Activated naive CD4-positive, alpha-beta T cell (primary cell): ENCODE data around the gene SNCB.
A peak's percentile ranks its signal among the peaks of the same experiment; 100 is the strongest.

Experiments
- DNase-seq, 4 experiments: peaks; one replicate each; lab custom pipeline; 2025; lab: John Stamatoyannopoulos, UW

Gene SNCB

DNA sequence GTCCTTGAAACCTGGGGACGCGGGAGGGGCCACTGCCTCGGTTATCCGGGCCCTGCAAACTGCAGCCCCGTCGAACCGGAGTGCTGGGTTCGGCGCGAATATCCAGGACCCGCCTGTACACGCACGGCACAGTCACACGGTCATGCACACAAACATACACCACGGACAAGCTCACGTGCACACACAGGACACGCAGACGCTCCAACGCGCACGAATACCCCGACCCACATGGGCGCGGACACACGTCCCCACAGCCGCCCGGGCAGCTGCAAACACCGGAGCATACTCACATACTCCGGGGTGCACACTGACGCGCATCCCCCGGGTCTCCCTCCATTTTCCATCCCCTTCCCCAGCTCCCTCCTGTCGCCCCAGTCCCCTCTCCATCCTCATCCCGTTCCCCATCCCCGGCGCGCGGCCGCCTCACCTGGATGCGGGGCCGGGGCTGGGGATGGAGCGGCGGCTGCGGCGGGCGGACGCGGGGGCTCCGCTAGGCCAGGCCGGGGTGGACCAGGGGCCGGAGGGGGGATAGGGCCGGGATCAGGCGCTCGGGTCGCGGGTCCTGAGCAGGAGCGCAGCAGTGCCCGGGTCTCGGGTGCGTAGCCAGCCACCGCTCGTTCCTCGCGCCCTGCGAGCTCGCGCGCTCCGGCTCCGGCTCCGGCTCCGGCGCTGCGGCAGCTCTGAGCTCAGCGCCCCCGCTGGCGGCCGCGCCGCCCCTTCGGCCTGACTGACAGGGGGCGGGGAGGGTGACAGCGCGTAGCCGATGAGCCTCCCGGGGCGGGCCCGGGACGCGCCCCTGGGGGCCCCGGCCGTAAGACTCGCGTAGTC lies at the start of gene SNCB, which contains the start of gene EIF4E1B:
Gene SNCB (minus strand): TSS at position 682 of the 828 bp plus-strand sequence. CDS start 880 bp downstream, outside the sequence.
Gene EIF4E1B (plus strand): TSS at position 823 of the 828 bp plus-strand sequence. CDS start 12,113 bp downstream, outside the sequence.
- DNase-seq, result peak in 1 of 4 experiments; percentile 40

DNA sequence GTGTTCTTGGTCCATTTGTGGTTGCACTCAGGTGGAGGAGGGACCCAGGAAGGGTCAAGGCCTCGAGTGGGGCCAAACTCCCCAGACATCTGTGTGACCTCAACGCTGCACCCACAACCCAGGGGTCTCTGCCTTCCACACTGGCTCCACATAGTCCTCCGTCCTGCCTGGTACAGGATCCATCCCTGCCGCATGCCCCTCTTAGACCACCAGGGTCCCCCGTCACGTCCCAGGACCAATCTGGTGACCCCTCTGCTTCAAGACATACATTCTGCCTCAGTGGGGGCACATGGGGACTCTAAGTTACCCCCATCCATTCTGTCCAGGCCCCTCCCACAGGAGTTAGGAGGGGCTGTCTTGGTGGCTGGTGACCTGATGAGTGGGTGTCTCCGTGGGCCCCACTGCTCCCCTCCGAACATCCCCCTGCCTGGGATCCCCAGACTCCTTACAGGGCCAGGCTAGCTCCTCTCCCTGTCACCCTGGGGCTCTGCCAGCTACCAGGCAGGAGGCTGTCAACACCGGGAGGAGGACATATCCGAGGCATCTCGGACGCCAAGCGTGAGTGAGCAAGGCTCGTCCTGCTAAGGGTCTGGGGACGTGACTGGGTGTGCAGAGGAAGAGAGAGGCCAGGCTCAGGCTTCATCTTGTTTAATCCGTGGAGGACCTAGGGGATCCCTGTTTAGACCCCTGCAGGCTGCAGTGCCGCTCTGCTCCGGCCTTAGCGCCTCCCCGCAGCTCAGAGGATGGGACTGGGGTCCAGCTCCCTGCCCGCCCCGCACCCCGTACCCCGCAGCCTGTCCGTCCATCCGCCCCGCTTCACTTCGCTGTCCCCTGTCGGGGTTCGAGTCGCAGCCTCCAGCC lies 49.3 kb upstream of the SNCB start:
- DNase-seq, result no peak

DNA sequence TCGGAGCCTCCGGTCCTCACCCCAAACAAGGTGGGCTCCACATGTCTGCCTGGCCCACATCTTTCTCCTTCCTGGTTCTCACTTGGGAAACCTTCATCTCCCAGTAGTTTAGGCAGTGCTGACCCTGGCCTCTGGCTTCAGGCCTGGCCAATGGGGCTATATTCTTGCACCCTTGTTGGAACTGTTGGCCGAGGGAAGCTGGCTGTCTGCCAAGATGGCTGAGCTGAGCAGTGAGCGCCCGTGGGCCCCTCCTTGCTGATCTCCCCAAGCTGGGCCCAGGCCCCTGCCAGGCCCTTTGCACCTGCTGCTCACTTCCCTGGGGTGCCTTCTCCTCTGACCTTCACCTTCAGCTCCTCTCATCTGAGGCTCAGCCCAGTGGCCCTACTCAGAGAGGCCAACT lies 48.2 kb upstream of the SNCB start:
- DNase-seq, result no peak

DNA sequence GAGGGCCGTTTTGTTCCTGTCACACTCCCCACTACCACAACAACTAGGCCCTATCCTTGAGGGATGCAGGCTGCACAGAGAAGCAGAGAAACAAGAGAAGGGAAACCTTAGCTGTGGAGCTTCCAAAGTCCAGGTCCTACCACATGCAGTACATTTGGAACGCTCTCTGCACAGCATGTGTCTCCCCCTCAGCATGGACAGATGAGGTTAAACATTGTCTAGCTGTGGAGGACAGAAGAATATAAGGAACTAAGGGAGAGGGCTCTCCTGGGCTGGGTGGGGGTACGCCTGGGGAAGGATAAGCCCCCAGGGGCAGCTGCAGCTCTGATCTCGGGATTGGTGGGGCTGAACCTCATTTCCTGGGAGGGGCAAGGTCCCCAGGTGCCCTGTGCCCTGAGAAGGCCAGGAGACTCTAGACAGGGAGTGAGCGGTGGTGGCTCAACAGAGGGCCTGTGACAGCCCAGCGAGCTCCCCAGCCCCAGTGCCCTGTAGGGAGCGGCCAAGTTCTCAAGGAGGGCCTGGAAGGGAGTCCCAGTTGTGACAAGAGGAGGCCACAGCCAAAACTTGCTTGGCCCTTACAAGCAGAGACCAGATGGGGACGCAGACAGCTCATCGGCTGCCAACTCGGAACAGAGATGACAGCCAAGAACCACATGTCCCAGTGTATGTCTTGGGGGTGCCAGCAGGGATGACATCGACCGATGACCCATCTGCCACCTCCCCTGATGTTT lies 47.0 kb upstream of the SNCB start:
- DNase-seq, result no peak

DNA sequence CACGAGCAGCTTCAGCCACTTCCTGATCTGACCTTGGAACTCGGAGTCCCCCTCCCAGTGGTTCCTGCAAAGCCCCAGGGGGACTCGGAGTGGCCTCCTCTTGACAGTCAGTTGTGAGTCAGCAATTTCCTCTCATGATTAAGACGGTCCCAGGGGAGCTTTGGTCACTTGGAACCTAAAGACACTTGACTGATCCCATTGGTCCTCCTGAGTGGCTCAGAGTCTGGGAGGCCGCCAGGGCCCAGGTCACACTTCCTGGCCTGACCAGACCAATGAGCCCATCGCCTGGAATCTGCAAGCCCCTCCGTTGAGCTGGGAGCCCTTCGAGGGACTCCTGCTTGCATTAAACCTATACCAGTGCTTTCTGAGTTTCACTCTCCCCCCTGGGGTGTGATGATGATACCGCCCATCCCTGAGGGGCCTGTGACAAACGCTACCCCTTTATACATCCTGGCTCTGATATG lies 46.1 kb upstream of the SNCB start:
- DNase-seq, result no peak

DNA sequence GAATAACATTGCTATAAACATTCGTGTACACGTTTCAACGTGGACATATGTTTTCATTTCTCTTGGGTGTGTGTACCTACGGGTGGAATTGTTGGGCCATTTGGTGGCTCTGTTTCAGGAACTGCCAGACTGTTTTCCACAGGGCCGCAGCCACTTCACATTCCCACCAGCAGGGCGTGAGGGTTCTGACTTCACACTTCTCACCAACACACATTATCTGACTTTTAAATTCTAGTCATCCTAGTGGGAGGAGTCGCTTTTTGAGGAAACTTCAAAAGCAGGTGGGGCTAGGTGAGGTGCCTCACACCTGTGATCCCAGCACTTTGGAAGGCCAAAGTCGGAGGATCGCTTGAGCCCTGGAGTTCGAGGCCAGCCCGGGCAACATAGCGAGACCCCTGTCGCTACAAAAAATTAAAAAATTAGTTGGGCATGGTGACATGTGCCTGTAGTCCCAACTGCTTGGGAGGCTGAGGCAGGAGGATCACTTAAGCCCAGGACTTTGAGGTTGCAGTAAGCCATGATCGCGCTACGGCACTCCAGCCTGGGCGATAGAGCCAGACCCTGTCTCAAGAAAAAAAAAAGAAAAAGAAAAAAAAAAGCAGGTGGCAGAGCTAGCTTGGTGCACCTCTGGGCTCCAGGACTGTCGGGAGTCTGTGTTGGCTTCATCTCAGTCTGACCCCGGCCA lies 45.5 kb upstream of the SNCB start:
- DNase-seq, result no peak

DNA sequence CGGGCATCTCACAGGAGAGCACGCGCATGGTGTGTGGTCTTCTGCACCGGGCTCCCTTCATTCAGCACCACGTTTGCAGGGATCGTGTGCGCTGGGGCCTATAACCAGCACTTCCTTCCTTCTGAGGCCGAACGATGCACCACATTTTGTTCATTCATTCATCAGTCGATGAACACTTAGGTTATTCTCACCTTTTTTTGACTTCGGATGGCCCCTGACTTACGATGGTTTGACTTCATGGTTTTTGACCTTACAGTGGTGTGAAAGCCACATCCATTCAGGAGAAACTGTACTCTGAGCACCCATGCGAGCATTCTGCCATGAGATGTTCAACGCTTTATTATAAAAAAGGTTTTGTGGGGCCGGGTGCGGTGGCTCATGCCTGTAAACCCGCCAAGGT lies 44.5 kb upstream of the SNCB start:
- DNase-seq, result no peak

DNA sequence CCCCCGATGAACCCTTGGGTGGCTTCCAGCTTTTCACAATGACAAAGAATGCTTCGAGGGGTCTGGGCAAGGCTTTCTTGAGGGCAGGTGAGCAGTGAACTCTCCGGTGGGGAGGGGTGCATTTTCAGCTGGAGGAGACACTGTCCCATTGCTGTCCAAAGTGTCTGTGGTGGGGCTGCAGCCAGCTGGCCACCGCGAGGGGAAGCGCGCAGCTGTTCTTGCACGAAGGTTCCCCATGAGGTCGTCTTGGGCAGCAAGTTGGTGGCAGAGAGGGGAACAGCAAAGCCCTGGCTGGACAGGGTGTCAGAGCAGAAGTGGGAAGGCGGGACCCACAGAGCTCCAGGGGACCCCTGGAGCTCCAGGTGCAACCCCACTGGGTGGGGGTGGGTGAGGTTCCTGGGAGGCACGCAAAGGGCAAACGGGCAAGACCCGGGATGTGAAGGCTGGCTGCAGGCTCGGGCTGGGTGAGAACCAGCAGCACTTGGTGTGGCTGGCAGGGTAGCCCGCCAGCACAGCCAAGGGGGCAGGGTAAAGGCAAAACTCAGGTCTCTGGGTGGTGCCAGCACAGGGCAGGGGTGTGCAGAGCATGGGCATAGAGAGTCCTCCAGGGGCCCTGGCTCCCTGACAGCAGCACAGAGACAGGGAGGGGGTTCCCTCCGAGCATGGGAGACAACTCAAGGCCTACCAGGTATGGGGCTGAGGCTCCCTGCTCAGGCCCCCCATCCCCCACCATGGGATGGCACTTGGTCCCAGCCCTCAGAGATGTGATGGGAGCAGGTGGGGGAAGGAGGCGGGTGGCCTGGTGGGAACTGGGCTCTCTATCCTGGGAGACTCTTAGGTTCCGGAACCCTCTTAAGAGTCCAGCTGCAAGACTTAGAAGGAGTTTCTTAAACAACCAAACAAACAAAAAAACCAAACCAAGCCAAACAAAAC lies 43.6 kb upstream of the SNCB start:
- no peak for DNase-seq

DNA sequence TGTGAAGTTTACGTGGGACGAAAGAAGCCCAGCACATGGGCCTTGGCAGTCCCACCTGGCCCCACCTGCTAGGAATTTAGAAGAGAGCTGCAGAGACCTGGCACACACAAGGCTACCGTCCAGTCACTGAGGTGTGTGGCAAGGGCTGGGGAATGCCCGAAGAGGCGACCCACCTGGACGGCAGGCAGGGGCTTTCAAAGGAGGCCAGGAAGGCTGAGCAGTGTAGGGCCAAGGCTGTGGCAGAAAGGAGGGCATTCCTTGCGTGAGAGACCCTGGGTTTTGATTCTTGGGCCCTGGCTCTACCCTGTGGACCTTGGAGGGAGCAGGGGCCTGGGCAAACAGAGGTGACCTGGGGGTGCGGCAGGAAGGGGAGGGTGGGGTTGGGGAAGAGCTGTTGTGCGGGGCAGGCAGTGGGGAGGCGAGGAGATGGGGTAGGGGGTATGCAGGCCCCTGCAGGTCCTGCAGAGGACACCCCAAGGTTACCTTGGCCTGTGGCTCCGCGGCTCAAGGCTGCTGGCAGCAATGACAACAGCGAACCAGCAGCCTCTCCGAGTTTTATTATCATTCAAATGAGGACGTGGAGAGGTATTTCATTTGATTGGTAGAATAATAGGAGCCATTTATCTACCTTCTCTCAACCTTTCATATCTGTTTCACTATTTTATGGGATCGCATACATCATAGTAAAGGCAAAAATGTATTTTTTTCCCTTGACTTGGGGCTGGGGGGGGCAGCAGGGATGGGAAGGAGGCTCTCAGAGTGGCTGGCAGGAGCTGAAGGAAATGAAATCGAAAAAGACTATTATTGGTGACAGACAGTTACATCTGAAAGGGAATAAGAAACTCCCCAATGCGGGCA lies 41.8 kb upstream of the SNCB start:
- no peak for DNase-seq

DNA sequence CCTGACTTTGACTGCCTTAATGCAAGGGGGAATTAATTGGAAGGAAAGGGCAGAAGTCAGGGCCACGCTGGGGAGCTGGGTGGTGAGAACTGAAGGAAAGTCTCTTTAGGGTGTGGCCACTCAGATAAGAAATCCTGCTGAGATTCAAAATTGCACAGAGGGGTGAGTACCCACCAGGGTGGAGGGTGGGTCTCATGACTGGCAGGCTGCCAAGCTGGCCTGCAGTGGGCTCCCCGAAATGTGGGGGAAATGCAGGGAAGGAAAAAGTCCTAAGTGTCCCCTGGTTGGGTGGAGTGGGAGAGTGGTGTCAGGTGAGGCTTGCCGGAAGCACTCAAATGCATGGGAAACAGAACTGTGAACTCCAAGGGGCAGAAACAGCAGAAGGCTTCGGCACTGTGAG lies 41.1 kb upstream of the SNCB start:
- DNase-seq, result no peak

DNA sequence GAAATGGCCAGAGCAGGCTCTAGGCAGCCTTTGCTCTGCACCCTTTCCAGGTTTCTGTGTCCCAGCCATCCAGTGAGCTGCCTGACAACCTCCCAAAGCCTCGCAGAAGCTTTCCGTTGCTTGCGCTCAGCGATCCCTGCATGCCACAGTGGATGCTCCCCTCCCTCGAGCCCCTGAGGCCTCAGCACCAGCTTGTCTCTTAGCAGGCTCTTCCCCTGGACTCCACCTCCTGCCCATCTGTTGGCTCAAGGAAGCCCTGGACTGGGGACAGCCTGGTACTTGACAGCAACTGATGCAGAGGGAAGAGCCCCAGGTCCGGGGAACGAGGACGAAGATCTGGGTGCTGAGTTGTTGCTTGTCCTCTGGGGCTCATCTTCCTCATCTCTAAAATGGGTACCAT lies 40.1 kb upstream of the SNCB start:
- no peak for DNase-seq

DNA sequence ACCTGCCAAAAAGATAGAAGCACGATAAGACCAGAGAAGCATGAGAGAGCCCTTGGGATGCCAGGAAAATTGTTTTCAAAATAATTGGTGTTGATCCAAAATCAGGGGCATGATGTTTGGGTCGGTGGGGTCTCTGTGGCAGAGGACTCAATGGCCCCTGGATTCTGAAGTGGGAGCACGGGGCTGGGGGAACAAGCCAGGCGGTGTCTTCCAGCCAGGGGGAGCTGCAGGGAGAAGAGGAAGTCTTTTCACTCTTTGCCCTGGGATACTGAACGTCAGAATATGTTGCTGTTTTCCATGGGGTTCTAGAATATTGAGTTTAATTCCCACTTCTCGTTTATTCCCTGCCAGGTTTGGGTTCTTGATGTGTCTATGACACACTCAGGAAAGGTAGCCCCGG lies 37.3 kb upstream of the SNCB start:
- DNase-seq, result no peak

DNA sequence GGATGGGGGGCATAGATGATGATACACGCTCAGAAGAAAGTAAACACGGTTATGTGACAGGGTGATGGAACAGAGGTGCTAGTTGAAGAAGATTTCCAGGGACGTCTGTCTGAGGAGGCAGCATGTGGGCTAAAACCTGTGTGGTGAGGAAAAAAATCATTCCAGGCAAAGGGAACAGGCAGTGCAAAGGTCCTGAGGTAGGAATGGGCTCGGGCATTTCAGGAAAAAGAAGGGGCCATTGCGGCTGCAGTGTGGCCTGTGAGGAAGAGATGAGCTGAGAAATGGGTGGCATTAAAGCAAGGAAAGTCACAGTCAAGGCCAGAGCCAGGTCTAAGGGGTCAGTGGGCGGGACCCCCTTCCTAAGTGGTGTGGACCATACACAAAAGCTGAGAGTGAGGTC lies 35.2 kb upstream of the SNCB start:
- DNase-seq, result no peak

DNA sequence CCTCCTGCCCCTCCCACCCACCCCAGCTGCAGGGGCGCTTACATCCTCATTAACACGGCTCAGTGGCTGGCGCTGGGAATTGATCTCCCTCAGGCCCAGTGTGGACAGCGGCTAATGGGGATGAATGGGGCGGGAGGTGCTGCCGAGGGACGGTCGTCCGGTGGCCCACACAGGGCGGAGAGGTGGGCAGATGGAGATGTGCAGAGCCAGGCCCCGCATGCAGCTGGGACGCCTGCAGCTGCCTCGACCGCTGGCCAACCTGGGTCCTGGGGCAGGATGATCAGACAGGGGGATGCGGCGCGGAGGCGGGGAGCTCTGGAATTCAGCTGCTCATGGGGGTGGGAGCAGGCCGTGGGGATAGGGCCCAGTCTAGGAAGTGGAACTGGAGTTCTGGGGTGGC lies 34.6 kb upstream of the SNCB start:
- DNase-seq, result no peak

DNA sequence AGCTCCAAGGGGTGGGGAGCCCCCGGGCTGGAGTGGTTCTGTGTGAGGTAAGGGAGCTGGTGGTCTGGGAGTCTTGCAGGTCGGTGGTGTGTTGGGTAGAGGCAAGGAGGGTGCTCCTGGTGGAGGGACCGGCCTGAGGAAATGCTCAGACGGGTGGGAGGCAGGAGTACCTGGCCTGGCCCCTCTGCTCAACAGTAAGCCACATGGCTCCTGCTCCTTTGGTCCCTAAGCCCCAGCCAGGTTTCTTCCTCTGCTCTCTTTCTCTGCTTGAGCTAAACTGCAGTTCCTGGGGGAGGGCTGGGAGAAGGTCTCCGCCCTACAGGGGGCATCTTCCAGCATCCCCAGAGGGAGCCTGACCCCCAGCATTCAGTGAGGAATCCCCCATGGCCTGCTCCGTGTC lies 34.1 kb upstream of the SNCB start:
- no peak for DNase-seq

DNA sequence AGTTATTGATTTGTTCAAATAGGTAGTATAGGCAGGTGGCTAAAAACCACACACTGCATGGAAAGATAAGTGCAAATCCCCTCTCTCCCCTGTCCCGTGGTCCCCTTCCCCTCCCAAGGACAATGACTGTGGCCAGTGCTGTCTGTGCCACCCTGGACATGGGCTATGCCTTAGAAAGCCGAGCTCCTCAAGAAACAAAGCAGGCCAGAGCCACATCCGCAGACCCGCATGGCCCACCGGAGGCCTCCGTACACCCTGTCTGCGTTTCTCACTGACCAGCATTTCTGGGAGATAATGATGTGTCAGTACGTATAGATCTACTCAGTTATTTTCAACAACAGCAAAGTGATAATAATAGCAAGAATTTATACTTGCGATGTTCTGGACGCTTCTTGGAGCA lies 33.2 kb upstream of the SNCB start:
- DNase-seq, result no peak

DNA sequence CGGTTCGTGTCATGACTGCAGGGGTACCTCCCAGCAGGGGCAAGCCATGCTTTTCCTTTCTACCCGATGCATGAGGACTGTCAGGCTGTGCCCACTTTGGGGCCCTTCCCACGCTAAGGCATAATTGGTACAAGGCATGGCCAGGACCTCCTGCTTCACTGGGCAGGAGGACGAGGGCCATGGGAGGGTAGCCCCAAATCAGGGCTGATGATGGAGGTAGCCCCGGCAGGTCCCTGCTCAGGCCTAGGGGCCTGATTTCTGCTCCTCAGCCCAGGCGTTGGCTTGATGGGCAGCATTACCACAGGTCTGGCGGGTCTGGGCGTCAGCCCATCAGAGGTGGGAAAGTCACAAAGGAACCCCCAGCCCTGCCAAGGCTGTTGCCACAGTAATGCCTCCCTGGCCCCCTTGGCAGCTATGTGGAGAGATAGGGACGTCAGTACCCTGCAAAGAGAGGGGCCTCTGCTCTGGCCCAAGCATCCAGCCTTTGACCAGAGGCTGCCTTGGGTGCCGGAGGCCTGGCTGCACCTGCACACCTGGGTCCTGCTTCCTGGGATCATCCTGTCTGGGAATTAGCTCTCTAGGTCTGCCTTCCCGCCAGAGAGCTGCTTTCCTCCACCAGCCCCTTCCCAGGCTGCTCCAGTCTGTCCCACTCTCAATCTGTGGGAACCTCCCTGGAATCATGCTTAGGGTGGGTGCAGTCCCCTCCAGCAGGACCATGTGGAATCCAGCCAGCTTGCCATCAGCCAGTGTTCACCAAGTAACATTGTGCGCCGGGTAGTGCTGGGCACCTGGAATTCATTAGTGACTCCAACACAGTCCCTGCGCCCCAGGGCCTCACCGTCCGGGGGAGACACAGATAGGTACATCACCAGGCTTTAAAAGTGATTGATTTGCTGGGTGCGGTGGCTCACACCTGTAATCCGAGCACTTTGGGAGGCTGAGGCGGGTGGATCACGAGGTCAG lies 32.3 kb upstream of the SNCB start:
- no peak for DNase-seq

DNA sequence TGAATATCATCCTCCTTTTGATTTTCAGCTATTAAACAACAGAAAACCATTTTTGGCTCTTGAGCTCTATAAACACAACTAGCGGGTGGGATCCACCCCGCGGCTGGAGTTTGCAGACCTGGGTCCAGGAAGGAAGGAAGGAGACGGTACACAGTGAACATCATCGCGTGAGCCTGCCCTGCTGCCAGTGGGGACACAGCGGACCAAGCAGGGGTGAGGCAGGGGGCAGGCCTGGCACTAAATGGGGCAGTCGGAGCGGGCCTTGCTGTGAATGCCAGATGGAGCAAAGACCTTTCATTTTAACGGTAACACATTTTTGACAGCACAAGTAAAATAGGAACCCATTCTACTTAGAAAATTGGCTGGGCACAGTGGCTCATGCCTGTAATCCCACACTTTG lies 31.3 kb upstream of the SNCB start:
- DNase-seq, result no peak
